Activated T-cell treated with anti-CD3 and anti-CD28 coated beads for 1 hour (primary cell): ENCODE measurements around the gene ADD1.
"Not testable (repeated sequence)": the region's sequence is repeated elsewhere in the genome, so short reads cannot be mapped to it uniquely, and the experiment has no call there.

Experiments used
- DNase-seq: peaks from one replicate; pipeline ENCODE4 v3.0.0-alpha.2; 2020; ENCODE audit warnings: low read depth

The ADD1 gene

DNA sequence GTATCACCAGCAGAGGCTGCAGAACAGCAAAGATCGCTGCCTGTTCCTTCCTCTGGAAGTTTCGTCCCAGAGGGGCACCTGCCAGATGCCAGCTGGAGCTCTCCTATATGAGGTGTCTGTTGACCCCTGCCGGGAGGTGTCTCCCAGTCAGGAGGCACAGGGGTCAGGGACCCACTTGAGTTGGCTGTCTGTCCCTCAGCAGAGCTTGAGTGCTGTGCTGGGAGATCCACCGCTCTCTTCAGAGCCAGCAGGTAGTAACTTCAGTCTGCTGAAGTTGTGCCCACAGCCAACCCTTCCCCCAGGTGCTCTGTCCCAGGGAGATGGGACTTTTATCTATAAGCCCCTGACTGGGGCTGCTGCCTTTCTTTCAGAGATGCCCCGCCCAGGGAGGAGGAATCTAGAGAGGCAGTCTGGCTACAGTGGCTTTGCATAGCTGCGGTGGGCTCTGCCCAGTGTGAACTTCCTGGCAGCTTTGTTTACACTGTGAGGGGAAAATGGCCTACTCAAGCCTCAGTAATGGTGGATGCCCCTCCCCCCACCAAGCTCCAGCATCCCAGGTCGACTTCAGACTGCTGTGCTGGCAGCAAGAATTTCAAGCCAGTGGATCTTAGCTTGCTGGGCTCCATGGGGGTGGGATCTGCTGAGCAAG lies 78.9 kb downstream of the ADD1 start:
- DNase-seq = not testable (repeated sequence)

- DNase-seq = no peak
Observed at GRCh38 chr4:2923141-2923551, 79.5 kb downstream of the ADD1 start.

DNA sequence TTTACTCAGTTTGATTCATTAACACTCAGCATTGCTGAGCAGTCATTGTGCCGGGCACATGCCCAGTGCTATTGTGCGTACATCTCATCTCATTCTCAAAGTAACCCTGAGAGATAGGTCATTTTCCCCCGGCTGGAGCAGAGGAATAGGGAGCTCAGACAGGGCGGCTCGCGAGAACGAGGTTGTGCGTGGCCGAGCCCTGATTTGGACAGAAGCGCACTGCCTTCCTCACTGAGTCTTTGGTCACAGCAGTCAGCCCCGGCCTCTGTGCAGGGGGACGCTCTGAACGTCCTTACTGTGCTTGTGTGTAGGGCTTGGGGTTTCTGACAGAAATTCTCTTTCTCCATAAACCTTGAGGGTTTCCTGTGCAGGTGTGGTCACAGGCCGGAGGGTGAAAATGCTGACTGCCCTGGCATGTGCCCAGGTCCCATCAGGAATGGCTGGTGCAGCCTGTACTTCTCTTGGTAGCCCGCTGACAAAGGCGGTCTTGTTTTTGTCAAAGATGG lies 80.1 kb downstream of the ADD1 start:
- no peak for DNase-seq

DNA sequence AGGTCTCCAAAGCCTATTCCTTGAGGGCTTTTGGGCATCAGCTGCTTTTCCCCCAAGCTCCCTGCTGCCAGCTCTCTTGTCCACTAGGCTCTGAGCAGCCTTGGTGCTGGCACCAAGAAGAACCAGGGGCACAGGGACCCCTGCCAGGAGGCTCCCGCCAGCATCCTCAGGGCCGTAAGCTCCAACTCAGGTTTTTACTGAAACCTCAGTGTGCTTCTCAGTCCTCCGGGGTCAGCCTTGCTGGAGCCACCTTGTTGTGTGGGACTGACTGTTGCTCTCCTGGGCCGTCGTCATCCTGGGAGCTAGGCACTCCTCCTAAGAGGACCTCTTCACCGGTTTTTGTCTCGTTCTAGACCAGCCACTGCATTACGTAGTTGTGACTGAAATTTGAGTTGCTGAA lies 80.6 kb downstream of the ADD1 start:
- DNase-seq = no peak

GRCh38 chr4:2924765-2925301 lies 81.2 kb downstream of the ADD1 start:
- no peak for DNase-seq

DNA sequence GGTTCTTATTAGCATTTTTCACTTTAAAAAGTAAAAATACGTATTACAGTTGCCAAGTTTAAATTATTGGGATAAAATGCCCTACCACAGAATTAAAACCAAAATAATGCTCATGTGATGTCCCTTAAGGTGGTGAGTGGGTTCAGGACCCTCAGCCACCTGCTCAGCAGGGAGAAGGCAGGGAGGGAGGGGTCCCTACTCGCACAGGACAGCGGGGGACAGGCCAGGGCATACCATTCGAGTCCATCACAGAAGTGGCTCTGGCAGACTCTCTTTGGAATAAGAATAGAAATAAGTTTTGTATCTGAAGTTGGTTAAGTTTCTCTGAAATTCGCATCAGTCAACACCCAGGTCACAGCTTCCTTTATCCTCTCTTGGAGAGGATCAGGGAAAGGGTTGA lies 81.9 kb downstream of the ADD1 start:
- DNase-seq = no peak

GRCh38 chr4:2925931-2926860 lies 82.6 kb downstream of the ADD1 start:
- no peak for DNase-seq

DNA sequence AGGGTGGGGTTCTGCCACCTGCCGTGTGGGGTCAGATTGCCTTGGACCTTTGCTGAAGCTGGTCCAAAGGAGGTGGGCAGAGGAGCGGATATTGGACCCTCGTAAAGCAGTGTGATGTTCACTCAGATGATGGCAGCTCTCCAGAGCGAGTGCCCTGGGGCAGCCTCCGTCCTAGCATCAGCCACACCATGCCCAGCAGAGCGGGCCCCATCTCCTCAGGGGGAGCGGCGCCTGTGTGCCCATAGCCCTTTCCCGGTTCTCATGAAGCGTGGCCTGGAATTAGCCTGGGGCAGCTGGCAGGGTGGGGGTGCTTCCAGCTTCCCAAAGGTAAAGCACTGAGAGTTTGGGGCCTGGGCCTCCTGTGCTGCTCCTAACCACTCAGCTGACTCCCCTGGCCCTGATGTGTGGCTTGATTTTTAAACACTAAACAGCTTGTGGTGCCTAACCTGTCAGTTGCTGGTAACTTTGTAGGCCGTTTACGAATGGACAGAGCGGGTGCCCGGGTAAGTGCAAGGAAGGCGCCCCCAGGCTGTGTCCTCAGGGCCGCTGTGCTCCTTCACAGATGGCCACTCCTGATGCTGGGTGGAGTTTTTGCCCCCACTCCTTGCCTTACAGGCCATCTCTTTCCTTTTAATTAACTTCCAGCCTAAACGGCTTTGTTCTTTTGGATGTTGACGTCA lies 83.5 kb downstream of the ADD1 start:
- no peak for DNase-seq

DNA sequence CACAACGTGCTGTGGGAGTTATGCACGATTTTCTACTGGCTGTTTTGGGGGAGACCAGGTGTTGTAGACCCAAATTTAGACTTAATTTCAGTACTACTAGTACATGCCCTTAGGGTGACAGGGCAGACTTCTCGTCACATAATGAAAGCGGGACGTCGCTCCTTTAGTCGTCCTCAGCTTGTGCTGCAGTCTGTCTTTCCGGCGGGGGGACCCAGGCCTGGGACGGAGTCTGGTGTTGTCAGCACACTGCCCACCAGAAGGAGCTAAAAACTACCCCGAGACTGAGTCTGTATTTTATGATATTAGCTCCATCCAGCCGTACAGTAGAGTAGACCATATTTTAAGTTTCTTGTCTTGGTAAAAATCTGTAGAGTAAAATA lies 84.0 kb downstream of the ADD1 start:
- DNase-seq = no peak

DNA sequence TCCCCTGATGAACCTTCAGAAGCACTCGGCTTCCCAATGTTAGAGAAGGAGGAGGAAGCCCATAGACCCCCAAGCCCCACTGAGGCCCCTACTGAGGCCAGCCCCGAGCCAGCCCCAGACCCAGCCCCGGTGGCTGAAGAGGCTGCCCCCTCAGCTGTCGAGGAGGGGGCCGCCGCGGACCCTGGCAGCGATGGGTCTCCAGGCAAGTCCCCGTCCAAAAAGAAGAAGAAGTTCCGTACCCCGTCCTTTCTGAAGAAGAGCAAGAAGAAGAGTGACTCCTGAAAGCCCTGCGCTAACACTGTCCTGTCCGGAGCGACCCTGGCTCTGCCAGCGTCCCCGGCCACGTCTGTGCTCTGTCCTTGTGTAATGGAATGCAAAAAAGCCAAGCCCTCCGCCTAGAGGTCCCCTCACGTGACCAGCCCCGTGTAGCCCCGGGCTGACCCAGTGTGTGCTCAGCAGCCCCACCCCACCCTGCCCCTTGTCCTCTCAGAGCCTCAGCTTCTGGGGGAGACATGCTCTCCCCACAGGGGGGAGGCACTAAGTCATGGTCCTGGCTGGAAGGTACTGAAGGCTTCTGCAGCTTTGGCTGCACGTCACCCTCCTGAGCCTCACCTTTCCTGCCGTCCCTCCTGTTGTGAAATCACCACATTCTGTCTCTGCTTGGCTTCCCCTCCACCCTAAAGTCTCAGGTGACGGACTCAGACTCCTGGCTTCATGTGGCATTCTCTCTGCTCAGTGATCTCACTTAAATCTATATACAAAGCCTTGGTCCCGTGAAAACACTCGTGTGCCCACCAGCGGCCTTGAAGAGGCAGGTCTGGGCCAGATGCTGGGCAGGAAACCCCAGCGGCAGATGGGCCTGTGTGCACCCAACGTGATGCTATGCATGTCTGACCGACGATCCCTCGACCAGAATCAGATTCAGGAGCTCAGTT lies 84.9 kb downstream of the ADD1 start:
- DNase-seq = no peak

GRCh38 chr4:2929469-2929868 lies 85.8 kb downstream of the ADD1 start:
- DNase-seq = no peak

- DNase-seq = no peak
Observed at GRCh38 chr4:2930135-2930757, 86.6 kb downstream of the ADD1 start.

DNA sequence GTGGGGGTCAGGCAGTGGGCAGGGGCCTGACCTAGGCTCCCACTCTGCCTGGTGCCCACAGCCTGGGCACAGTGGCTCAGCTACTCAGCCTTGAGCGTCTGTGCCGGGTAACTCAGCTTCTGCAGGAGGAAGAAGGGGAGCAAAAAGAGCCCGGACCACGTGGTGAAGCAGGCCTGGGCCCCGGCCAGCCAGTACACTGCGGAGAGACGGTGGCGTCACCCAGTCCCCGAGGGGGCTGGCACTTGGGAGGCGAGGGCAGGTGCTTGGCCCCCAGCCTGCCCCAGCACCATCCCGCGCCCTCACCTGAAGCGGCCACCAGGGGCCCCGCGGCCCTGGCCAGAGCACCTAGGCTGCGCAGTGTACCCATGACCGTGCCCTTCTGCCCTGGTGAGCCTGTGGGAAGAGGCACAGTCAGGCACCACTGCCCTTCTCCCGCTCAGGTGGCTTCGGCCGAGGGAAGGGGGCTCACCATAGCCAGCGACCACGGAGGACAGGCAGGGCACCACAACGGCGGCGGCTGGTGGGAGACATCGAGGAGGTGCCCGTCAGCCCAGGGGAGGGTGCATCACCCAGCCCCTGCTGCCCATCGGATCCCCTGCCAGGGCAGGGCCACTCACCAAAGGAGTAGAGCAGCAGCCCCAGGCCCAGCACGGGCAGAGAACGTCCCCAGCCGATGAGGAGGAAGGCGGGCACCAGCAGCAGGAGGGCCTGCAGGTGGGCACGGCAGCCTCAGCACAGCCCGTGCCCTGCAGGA lies 87.3 kb downstream of the ADD1 start:
- no peak for DNase-seq

- DNase-seq = no peak
Observed at GRCh38 chr4:2931512-2932301, 88.1 kb downstream of the ADD1 start.

DNA sequence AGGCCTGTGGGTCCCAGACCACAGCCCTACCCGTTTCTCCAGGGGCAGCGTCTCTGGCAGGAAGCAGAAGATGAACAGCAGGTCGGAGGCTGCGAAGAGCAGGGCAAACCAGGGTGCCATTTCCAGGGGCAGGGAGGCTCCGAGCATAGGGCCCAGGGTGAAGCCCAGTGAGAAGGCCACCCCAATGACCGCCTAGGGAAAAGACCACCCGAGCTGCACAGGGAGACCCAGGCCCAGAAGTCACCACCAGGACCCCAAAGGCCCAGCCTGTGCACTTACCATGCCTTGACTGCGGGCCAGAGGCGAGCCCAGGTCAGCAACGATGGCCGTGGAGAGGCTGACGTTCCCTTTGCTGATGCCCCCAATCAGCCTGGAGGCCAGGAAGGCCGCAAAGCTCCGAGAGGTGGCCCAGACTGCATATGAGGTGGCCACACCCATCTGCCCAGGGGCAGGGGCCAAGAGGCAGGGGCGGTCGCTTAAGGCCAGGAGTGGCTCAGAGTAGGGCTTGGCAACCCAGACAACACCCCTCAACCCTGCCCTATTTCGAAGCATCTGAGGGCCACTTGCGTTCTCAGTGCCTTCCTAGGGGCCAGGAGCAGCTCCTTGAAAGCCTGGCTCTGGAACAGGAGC lies 88.8 kb downstream of the ADD1 start:
- DNase-seq = no peak

GRCh38 chr4:2932951-2933565 lies 89.4 kb downstream of the ADD1 start:
- no peak for DNase-seq

DNA sequence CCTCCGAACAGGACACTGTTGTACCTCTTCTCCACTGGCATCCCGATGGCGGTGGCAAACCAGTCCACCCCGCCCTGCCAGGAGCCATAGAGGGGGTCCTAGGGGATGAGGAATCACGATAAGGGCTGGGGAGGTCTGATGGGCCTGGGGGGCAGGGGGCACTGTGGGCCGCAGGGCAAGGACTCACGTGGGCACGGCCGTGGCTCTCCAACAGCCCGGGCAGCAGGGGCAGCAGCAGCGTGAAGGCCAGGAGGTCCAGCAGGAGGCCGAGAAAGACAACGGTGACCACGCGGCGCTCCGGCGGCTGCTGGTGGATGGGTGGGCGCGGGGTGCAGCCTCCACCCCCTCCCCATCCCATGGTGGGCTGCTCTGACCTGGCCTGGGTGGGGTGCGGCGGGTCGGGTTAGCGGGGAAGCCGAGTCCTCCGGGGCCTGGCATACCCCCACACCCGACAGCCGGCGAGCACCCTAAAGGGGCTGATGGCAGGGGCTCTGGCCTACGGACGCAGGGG lies 90.0 kb downstream of the ADD1 start:
- DNase-seq = no peak
